HepG2 (cell line): Measurements from ENCODE around the gene RCOR3. TPM values are rescaled to one million over a fixed set of nuclear protein-coding genes. Genes with fewer than 3 reads are reported as not detected.

Experiments
- BORCS8-MEF2B ChIP-seq: sonication (generic); formaldehyde crosslinking; IDR thresholded peaks from 2 replicates; pipeline ENCODE4 v1.8.0; 2022; ENCODE audit warnings: mild to moderate bottlenecking, missing genetic modification reagents
- CENPBD1 ChIP-seq: sonication (generic); formaldehyde crosslinking; IDR thresholded peaks from 2 replicates; pipeline ENCODE4 v1.8.0; 2022; ENCODE audit warnings: missing genetic modification reagents, low read depth, mild to moderate bottlenecking, borderline replicate concordance
- FOXK2 ChIP-seq: fragments of 450-650 bp; IDR thresholded peaks from 2 replicates; pipeline ENCODE4 v1.6.1; 2016
- MBD4 ChIP-seq: IDR thresholded peaks from 2 replicates; pipeline ENCODE4 v1.6.1; 2012; ENCODE audit warnings: low read length, inconsistent platforms, borderline replicate concordance
- MTF1 ChIP-seq: sonication (generic); formaldehyde crosslinking; IDR thresholded peaks from 2 replicates; pipeline ENCODE4 v1.5.0; 2020; ENCODE audit warnings: missing genetic modification reagents
- MYC ChIP-seq: sonication (generic); formaldehyde crosslinking; IDR thresholded peaks from 2 replicates; pipeline ENCODE4 v1.9.0; 2021; ENCODE audit warnings: missing genetic modification reagents, borderline replicate concordance
- NR2F2 ChIP-seq: IDR thresholded peaks from 2 replicates; pipeline ENCODE4 v1.6.1; 2012; ENCODE audit warnings: low read depth, inconsistent platforms, borderline replicate concordance
- RERE ChIP-seq: IDR thresholded peaks from 2 replicates; pipeline ENCODE4 v1.6.1; 2016; ENCODE audit warnings: low read depth, missing genetic modification reagents, missing compliant biosample characterization
- RORA ChIP-seq: sonication (generic); formaldehyde crosslinking; IDR thresholded peaks from 2 replicates; pipeline ENCODE4 v1.5.0; 2020; ENCODE audit warnings: mild to moderate bottlenecking, missing genetic modification reagents, moderate library complexity
- SAFB2 ChIP-seq: sonication (generic); formaldehyde crosslinking; IDR thresholded peaks from 2 replicates; pipeline ENCODE4 v1.5.1; 2020; ENCODE audit warnings: missing genetic modification reagents, low read depth, mild to moderate bottlenecking, borderline replicate concordance
- SMARCE1 ChIP-seq: fragments of 450-650 bp; IDR thresholded peaks from 2 replicates; pipeline ENCODE4 v1.6.1; 2017; ENCODE audit warnings: borderline replicate concordance
- SRY ChIP-seq: sonication (generic); formaldehyde crosslinking; IDR thresholded peaks from 2 replicates; pipeline ENCODE4 v1.8.0; 2022; ENCODE audit warnings: mild to moderate bottlenecking, missing genetic modification reagents
- STAT5B ChIP-seq: sonication (generic); formaldehyde crosslinking; IDR thresholded peaks from 2 replicates; pipeline ENCODE4 v1.4.0; 2020; ENCODE audit warnings: missing genetic modification reagents
- TEF ChIP-seq: sonication (generic); formaldehyde crosslinking; IDR thresholded peaks from 2 replicates; pipeline ENCODE4 v1.5.0; 2020; ENCODE audit warnings: missing genetic modification reagents
- YEATS2 ChIP-seq: sonication (generic); formaldehyde crosslinking; IDR thresholded peaks from 2 replicates; pipeline ENCODE4 v1.4.0; 2020; ENCODE audit warnings: missing genetic modification reagents, borderline replicate concordance
- ZMYM4 ChIP-seq: sonication (generic); formaldehyde crosslinking; IDR thresholded peaks from 2 replicates; pipeline ENCODE4 v1.8.1; 2023; ENCODE audit warnings: mild to moderate bottlenecking, missing genetic modification reagents
- ZNF124 ChIP-seq: sonication (generic); formaldehyde crosslinking; IDR thresholded peaks from 2 replicates; pipeline ENCODE4 v1.4.0; 2020; ENCODE audit warnings: missing genetic modification reagents
- ZNF205 ChIP-seq: IDR thresholded peaks from 2 replicates; pipeline ENCODE4 v1.6.1; 2018; ENCODE audit warnings: missing biosample characterization, missing genetic modification reagents
- ZNF660 ChIP-seq: sonication (generic); formaldehyde crosslinking; IDR thresholded peaks from 2 replicates; pipeline ENCODE4 v1.5.1; 2020; ENCODE audit warnings: mild to moderate bottlenecking, low read depth, missing genetic modification reagents, borderline replicate concordance
- ZNF790 ChIP-seq: sonication (generic); formaldehyde crosslinking; IDR thresholded peaks from 2 replicates; pipeline ENCODE4 v1.8.0; 2022; ENCODE audit warnings: missing genetic modification reagents, mild to moderate bottlenecking, borderline replicate concordance
- ZNF879 ChIP-seq: sonication (generic); formaldehyde crosslinking; IDR thresholded peaks from 2 replicates; pipeline ENCODE4 v1.8.1; 2023; ENCODE audit warnings: missing genetic modification reagents
- polyA plus RNA-seq, 8 experiments: library from polyadenylated mRNA; depleted of rRNA in 3 of 8; stranded (reverse) in 7 of 8; unstranded in 1 of 8; fragments of >200 nt; fragmentation: Illumina TruSeq in 4 of 8; extraction: Trizol in 4 of 8; gene quantifications; 2 replicates each; pipeline versions ENCODE4 v1.2.1 to v1.2.3, GENCODE V29; 2011 to 2016; ENCODE audit warnings: low read depth in 4 of 8, missing spikeins in 1 of 8, mixed read lengths in 1 of 8; ENCODE audit not compliant: insufficient read depth in 1 of 8
- total RNA-seq, 5 experiments: library from RNA; depleted of rRNA; stranded (reverse); fragments of >200 nt; fragmentation: Illumina TruSeq; extraction: Trizol; gene quantifications; 2 replicates each; pipeline ENCODE4 v1.2.3, GENCODE V29; 2016; ENCODE audit warnings: low read depth in 1 of 5

The RCOR3 gene
- total and polyA plus RNA-seq, 2 of the 13 experiments (the other 11 are each of a cell fraction or from before 2014, with no cell fraction given) = 16.8 to 31.6 TPM

- TF ChIP-seq RERE (peak; percentile 54; the same call in 1 of the 2 replicates), ZNF879 (CRISPR knock-in tag) (0 out of 2 replicates have a peak, but pooled peaks have one; percentile 75), FOXK2 (no peak), CENPBD1 (CRISPR knock-in tag) (no peak), TEF (CRISPR knock-in tag) (no peak), ZNF124 (CRISPR knock-in tag) (no peak), NR2F2 (no peak), STAT5B (CRISPR knock-in tag) (0 out of 2 replicates have a peak, but pooled peaks have one; percentile 67), ZMYM4 (CRISPR knock-in tag) (peak; percentile 88), ZNF205 (0 out of 2 replicates have a peak, but pooled peaks have one; percentile 29), BORCS8-MEF2B (CRISPR knock-in tag) (peak; percentile 75; the same call in 1 of the 2 replicates), ZNF790 (CRISPR knock-in tag) (peak; percentile 85; the same call in 1 of the 2 replicates), ZNF660 (CRISPR knock-in tag) (no peak), SAFB2 (CRISPR knock-in tag) (peak; percentile 58), YEATS2 (CRISPR knock-in tag) (peak; percentile 69; the same call in 1 of the 2 replicates), RORA (CRISPR knock-in tag) (no peak), MBD4 (no peak), SMARCE1 (no peak), MYC (CRISPR knock-in tag) (peak; percentile 95), MTF1 (CRISPR knock-in tag) (peak; percentile 49; the same call in 1 of the 2 replicates), SRY (CRISPR knock-in tag) (peak; percentile 68; the same call in 1 of the 2 replicates)
These were observed at the start of gene RCOR3 (continued) for GRCh38 chr1:211258756-211259637.
